Endothelial cell of hepatic sinusoid (primary cell): ENCODE results near the gene ZNF438.

Experiments
- in situ Hi-C: cut with HindIII; loops from 2 replicates; pipeline ENCODE4 v1.10.0; 2017; ENCODE audit warnings: low sequenced_read_pairs

Gene ZNF438

DNA sequence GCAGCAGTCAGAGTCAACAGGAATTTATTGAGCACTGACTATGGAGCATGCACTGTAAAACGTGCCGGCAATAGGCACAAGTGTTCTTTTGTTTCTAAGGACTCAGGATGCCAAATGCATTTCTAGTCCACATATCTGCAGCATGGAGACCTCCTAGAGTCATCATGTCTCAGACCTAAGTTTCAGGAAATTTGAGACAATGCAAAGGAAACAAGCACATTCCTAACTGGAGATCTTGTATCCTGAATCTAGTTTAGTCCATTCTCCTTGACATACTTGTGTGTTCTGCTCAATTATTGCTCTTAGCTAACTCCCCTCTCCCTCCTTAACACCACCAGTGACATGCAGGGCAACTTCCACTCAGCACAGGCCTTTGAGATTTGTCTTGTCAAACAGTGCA is 173.2 kb downstream of the ZNF438 start:
- in situ Hi-C loops = no loop called here

DNA sequence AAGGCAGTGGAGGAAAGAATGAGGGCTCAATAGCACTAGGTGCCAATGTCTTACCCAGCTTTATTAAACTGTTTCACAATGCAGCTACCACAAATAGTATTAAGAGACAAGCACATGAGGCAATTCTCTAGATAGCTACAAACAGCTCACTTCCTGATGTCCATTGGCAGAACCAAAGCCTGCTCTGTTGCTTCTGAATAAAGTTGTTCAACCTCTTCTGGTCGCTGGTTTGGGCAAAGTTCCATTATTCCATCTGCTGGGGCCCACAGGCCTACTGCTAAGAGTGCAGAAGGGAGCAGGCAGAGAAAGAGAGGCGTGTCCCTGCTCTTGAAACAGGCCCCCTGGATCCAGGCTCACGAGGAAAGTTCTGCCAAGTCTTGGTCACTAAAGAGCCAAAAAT is 173.9 kb downstream of the ZNF438 start:
- in situ Hi-C loops = no loop called here

DNA sequence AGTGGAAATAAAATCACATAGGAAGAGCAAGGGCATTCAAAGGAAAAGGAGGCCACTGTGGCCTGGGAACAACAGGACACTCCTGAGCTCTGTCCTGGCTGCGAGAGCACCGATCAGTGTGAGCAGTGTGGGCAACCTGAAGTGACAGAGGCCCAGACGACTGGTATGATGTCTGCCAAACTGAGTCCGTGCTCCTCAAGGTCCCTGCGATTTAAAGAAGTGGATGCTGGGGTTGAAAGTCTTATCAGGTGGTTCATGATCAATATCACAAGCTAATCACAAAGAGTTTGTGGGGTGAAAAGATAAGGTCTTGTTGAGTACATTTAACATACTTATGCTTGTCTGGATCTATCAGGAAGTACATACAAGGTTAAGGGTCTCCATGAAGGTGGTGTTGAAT is 176.5 kb downstream of the ZNF438 start:
- in situ Hi-C loops = no loop called here

DNA sequence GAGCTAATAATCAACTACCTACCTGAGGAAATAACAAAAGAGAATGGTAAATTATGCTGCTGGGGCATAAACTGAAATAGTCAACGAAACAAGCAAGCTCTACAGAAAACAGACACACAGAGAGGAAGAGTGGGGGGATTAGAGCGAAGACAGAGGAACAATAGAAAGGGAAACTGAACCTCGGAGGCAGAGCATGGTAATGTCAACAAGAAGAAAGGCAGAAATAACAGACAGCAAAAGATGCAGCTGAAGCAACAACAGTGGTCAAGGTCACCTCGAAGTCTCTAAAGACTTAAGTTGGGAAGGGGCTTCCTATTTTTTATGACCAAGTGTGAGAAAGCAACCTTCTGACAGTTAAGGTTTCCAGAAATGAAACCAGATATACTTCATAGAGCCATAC is 177.0 kb downstream of the ZNF438 start:
- in situ Hi-C loops = no loop called here

DNA sequence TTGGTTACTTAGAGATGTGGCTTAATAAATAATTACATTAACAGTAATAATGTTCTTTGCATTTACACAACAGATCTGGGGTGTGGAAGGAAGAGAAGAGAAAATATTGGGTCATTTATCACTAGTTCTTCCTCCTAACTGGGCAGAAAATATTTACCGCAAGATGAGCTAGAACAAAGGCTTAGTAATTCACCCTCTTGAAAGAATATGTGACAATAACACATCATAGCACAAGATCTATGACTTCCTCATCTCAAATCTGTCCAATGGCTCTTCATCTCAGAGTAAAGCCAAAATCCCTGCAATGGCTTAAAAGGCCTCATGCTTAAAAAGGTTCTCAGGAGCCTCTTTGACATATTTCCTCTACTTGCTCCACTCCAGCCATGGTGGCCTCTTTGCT is 178.6 kb downstream of the ZNF438 start:
- in situ Hi-C loops = no loop called here

DNA sequence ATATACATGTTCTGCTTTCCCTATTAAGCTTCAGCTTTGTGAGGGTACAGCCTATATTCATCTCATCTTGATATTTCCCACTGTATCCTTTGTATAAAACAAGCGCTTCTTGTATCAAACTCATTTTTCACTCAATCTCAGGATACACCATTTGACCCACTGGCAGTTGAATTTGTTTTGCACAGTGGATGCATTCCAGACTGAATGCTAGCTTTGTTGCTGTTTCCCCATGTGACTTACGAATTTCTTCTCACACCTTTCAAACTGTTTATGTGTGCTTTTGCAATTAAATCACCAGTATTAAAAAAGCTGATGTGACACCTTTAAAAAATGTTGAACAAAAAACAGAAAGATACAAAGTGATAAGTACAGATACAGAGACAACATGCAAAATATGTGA is 180.9 kb downstream of the ZNF438 start:
- in situ Hi-C loops = no loop called here

DNA sequence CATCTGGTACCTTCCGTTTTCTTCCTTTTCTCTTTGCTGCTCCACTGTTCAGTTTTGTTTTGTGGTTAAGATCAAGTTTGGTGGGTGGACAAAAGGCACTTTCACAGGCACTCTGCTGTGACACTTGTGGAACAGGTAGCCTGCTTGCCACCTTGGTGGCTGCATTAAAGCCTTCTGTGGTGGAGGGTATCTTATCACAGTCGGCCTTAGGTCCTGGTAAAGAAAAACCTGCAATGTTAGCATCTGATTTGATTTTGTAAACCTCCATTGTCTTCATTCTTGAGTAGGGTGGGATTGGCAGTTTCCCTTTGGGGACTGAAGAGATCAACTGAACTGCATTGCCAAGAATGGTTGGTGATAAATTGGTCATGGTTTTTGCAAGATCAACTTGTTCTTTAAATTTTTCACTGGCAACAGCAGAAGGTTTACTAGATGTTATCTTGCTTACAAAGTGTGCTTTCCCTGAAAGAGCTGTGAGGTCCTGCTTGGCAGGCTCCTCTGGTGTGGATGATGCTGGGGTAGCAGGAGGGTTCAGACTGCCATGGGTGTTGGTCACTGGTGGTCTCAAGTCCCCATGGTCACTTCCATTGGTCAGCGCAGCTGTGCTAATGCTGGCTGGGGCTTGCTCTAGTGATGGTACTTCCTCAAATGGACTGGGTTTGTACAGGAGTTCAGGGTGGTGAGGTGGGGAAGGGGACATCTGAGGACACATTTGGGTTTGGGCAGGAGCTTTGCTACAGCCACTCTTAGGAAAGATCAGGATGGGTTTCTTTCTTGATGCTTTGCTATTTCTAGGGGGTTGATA is 182.2 kb downstream of the ZNF438 start:
- in situ Hi-C loops = no loop called here

DNA sequence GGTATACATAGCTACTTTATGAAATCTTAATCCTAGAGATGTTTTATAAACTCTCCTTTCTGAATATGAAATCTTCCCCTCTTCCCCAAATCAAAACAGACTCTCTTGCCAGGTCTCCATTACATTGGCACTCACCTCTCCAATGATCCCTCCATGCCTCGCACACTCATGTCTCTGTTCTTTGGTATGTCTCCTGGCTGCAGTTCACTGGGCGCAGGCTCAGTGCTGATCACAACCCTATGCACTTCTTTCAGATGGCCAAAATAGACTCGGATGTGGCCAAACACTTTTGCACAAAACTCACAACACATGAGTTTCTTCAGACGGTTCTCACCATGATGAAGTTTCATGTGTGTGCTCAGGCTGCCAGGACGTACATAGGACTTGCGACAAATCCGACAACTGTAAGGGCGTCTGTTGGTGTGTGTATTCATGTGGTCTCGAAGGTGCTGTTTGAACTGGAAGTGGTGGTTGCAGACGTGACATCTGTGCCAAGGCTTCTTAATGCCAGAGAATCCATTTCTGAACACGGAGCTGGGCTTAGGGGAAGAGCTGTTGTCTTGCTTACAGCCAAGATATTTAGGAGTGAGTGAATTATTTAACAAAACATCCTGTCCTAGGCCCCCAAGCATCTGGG is 183.2 kb downstream of the ZNF438 start:
- in situ Hi-C loops = no loop called here

DNA sequence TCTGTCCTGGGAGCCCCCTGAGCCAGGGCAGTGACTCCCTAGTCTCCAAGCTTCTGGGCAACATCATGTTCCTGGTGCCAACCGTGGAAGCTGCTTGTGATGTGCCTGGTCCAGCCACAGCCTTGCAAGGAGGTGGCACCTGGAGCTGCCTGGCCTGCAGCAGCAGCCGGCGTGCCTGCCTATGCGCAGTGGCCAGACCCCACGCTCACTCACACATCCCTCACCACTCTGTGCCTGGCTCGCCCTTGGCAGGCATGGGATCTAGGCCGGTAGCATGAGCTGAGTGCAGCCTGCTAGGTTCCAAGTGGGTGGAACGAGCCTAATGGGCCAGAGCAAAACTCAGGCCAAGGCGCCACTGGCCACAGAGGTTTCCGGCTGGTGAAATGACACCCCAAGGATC is 184.0 kb downstream of the ZNF438 start:
- in situ Hi-C loops = no loop called here

DNA sequence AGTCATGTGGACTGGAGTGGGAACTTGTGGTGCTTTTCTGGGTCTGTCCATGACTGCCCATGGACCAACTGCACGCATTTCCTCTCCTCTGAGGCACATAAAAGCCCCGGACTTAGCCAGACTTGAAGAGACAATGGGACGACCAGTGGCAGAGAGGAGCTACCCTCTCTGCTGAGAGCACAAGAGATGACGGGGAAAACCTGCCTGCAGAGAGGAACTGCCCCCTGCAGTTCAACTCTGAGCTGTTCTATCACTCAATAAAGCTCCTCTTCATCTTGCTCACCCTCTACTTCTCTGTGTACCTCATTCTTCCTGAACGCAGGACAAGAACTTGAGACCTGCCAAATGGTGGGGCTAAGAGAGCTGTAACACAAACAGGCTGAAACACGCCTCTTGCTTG is 184.5 kb downstream of the ZNF438 start:
- in situ Hi-C loops = no loop called here

DNA sequence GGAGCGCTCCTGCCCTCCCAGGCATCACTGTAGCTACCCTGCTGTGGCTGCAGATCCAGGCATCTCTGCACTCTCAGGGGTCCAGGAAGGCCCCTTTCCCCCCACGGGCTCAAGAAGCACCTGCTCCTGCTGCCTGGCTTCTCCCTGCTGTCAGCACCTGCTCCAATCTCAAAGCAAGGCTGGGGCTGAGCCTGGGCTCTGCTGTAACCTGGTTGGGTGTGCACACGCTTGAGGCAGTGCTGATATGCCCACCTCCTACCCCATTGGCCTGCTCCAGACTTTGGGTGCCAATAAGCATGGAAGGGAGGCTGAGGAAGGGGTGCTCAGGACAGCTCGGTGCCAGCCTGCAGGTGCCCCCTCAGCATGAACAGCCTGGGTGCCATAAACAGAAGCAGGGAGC is 185.0 kb downstream of the ZNF438 start:
- in situ Hi-C loops = no loop called here

DNA sequence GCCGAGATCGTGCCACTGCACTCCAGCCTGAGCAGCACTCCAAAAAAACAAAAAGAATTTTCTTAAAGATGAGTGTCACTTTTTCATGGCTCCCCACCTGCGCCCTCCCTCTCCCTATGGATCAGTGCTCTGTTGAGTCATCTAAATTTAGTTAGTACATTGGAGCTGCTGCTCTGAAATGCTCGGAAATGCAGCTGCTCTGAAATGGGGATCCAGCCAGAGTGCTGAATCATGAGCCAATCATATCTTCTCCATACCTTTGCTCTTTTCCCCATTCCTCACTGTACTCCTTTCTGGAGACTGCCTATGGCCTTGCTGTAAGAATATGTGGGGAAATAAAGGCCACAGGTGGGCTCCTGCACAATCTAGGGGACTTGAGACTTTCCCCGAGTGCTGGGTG is 188.8 kb downstream of the ZNF438 start:
- in situ Hi-C loops = loop anchor here (5.0 kb wide), 2 partner anchors 74 to 269 kb away; no protein-coding TSS in a partner anchor

DNA sequence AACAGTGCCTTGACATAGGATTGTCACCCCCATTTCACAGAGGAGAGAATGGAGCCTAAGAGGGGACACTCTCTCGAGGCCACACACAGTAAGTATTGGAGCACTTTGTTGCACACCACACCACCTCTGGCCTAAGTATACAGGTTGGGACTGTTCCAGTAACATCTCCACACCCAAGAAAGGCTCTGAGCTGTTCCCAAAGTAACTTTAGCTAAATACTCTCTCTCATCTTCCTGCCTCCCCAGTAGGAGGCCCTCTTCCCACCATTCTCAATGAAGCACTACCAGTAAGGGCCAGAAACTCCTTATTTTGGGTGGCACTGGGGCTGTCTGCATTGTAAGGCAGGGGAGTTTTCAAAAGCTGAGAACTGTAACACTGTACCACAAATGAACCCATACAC is 189.5 kb downstream of the ZNF438 start:
- in situ Hi-C loops = loop anchor here (5.0 kb wide), 2 partner anchors 75 to 270 kb away; no protein-coding TSS in a partner anchor

DNA sequence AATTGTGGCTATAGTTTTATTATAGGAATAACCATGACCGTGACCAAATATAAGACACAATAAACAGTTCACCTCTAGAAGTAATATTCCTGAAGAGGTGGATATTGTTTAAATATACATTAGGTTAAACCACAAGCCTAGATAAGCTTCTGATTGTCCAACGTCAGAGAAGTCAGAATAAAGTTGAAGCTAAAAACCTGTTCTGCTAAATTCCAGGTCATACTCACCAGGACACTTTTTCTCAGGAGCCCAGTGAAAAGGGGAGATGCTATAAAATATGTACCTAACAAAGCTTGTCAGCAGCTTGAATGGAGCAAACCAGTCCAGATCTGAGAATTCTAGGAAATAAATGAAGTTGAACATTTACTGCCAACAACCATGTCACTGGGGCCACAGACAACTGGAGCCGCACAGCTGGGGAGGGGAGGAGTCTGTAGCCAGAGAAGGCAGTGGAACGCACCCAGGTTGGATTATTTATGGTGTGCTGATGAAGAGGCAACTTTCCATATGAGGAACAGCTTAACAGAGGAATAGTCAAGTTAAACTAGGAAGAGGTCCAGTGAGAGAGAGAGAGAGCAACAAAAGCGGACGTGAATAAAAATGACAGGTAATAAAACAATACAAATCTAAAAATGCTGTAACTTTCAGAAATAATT is 191.1 kb downstream of the ZNF438 start:
- in situ Hi-C loops = loop anchor here (5.0 kb wide), 2 partner anchors 77 to 272 kb away; no protein-coding TSS in a partner anchor

DNA sequence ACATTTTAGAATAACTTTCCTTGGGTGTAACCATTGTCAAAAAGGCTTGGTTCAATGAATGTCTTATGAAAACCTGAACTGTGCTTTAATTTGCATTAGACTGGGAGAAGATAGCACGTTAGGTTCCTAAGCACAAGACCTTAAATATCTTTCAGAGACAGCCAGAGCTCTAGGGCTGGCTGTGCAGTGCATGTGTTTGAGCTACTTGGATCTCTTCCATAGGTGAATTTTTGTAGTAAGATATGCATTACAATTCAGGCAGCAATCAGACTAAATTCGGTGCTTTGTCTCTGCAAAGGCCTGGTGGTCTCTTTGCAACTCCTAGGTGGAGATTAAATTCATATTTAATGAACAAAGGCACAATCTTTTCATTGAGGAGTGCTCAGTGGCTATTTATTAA is 192.0 kb downstream of the ZNF438 start:
- in situ Hi-C loops = loop anchor here (5.0 kb wide), 2 partner anchors 78 to 273 kb away; no protein-coding TSS in a partner anchor

DNA sequence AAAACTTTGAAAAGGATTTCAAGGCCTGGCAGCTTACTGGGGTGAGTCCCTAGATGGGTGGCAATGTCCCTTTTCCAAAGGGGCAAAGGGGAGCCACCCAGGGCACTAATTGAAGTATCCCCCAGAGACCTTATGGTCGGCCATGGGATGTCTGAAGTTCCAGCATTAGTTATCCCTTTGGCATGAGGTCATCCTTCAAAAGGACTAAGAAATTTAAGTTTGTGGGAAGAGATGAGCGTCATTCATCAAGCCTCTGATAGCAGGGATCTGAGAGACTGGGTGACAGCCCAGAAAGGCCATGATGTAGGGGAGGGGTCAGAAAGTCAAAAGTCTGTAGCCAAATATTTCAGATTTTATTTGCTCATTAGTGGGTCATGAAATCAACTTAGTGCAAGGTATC is 195.3 kb downstream of the ZNF438 start:
- in situ Hi-C loops = no loop called here

DNA sequence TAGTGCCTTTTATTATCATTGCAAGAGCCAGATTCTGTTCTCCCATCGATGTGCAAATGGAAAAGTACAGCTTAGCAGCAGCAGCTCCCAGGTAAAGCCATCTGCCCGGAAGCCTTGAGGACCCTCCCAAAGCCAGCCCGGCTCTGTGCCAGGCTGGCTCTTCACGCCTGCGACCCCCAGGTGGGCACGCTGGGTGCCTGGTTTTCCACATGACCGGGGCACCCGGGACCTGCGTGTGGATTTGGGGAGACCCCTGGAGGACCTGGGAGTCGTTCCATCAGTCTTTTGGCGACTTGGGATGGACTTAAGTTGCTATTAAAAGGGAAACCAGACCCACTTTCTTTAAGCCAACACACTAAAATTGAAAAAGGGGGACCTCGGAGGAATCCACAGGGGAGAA is 196.5 kb downstream of the ZNF438 start:
- in situ Hi-C loops = no loop called here

DNA sequence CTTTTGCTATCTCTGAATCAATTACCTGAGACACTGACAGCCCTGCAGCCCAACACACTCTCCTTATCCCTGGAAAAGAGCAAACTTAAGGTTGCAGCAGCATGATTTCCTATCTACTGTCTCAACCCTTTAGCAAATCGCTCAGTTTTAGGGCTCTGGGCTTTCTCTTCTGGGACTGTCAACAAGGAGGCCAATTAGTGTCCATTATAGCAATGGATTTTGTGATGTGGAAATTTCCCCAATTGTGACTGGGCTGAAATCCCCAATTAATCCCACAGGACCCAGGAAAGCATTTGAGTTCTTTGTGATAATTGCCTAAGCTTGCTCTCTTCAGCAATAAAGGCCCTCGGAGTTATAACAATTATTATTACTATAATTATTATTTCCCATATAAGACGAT is 197.0 kb downstream of the ZNF438 start:
- in situ Hi-C loops = no loop called here

DNA sequence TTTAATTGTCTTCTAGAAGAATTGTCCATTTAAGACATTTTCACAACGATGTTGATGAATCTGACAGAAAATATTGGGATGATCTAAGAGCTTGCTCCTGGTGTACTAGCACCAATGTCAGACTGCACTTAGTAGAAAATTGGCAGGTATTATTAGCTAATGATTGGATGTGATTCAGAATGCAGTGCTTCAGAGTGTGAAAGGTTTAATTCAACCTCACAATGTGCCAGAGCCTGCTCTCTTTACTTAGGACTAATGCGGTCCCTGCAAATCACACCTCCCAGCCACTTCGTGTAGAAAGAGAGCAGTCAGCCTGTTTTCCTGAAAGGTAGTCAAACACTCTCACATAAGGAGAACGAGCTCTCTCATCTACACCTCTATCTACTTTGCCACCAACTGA is 197.5 kb downstream of the ZNF438 start:
- in situ Hi-C loops = no loop called here

DNA sequence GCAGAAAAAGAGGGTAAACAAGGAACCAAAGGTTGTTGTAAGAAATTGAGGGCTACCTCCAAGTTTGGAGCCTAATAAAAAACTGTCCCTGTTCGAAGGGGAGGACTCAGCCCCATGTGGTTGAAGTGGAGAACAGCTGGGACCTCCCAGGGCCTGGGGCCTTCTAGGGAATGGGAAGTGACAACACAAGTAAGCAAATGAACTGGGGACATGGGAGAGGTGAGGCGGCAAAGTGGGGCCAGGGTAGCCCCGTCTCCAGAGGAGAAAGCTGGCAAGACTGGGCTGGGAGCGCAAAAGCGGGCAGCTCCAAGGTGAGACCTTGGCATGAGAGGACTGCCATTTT is 198.1 kb downstream of the ZNF438 start:
- in situ Hi-C loops = no loop called here

DNA sequence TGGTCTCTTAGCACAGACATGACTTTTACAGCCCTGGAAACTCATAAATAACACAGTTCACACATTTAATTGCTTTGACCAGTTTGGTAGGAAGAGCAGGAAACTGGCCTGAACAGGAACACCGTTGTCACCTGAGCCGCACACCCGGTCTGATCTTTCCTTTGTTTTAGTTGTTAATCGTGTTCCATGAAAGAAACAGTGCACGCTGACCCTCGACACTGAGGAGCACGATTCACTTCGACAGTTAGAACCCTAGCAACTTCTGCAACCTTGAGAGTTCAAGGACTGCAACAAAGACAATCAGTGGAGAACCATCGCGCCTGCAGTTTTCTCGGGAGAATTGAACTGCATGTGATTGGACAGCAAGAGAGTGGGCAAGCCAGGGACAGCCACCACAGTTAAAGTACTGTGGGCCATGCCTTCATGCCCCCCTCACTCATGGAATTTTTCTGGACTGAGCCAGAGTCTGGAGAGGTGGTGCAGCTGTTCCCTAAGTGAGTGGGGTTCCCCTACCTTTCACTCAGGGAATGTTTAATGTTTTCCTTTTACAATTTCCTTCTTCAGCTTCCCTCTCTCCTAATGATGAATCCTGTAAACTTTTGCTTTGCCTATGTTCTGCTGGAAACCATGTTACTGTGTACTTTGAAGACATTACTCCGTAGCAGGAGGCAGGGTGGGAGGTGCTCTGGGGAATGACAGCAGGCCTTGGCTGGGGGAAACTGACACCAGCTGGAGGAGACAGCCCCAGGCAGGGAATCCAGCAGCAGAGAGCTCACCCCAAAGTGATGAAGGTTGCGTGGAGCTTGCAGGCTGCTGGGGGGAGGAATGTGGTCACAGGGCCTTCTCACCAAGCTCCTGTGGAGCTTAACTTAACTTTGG is 198.7 kb downstream of the ZNF438 start:
- in situ Hi-C loops = no loop called here
